Measurements from ENCODE around the gene NUP210.
A peak's percentile ranks its signal among the peaks of the same experiment; 100 is the strongest.
"Not testable (repeated sequence)": the region's sequence is repeated elsewhere in the genome, so short reads cannot be mapped to it uniquely, and the experiment has no call there.

NUP210 gene

GRCh38 chr3:13429631-13430291 lies 9.6 kb upstream of the NUP210 start:
- no peak for DNase-seq

- DNase-seq: not testable (repeated sequence)
Observed at GRCh38 chr3:13428678-13429077, 8.6 kb upstream of the NUP210 start.

- DNase-seq: no peak
Observed at GRCh38 chr3:13427662-13428603, 7.8 kb upstream of the NUP210 start.

- DNase-seq: no peak
Observed at GRCh38 chr3:13426591-13426990, 6.5 kb upstream of the NUP210 start.

- DNase-seq: no peak
Observed at GRCh38 chr3:13425689-13426088, 5.6 kb upstream of the NUP210 start.

GRCh38 chr3:13424865-13425617 lies 4.9 kb upstream of the NUP210 start:
- DNase-seq: no peak

- no peak for DNase-seq
Observed at GRCh38 chr3:13424141-13424844, 4.2 kb upstream of the NUP210 start.

- DNase-seq: no peak
Observed at GRCh38 chr3:13420831-13421765, 976 bp upstream of the NUP210 start.

GRCh38 chr3:13419505-13420044 lies 547 bp downstream of the NUP210 start:
- DNase-seq: peak; percentile 22 to 62

GRCh38 chr3:13417166-13417947 lies 2.8 kb downstream of the NUP210 start:
- no peak for DNase-seq

- no peak for DNase-seq
Observed at GRCh38 chr3:13415997-13416793, 3.9 kb downstream of the NUP210 start.

- DNase-seq: no peak
Observed at GRCh38 chr3:13415236-13415986, 4.7 kb downstream of the NUP210 start.

GRCh38 chr3:13414040-13414729 lies 5.9 kb downstream of the NUP210 start:
- DNase-seq: peak; percentile 38 to 43

- peak; percentile 21 to 31 for DNase-seq
Observed at GRCh38 chr3:13411186-13411860, 8.8 kb downstream of the NUP210 start.

- DNase-seq: no peak
Observed at GRCh38 chr3:13408890-13409289, 11.2 kb downstream of the NUP210 start.

- DNase-seq: no peak
Observed at GRCh38 chr3:13407926-13408325, 12.2 kb downstream of the NUP210 start.

- no peak for DNase-seq
Observed at GRCh38 chr3:13407475-13407874, 12.6 kb downstream of the NUP210 start.

All from hippocampal formation (tissue), 2 donors.